Myocyte (in vitro differentiated cells): ENCODE results near the gene ALDH8A1. TPM values are rescaled to one million over a fixed set of nuclear protein-coding genes. Genes with fewer than 3 reads are reported as not detected.

ENCODE experiments used
- DNase-seq: peaks from one replicate; pipeline ENCODE4 v3.0.0-alpha.2; 2012; ENCODE audit warnings: low read depth
- microRNA-seq: library from miRNA; unstranded; fragments of <30 nt; microRNA quantifications from one replicate; pipeline ENCODE4, GENCODE V29; 2016
- total RNA-seq: library from RNA; depleted of rRNA; stranded (reverse); fragments of >200 nt; gene quantifications from 2 replicates; pipeline ENCODE4 v1.2.3, GENCODE V29; 2014

ALDH8A1 gene
- total RNA-seq, 1 donor from 2014 or later: not detected

- DNase-seq: no peak
Measured at GRCh38 chr6:134873500-134874388, 76.2 kb downstream of the ALDH8A1 start.

GRCh38 chr6:134870677-134871498 lies 79.0 kb downstream of the ALDH8A1 start:
- no peak for DNase-seq

GRCh38 chr6:134868812-134869211 lies 81.1 kb downstream of the ALDH8A1 start:
- DNase-seq: no peak

Small RNAs within 50 kb of the gene (microRNA-seq; reads per million reads assigned to microRNA genes)
- not detected for gene MIR3662

Other genes with a start within 250 kb of the ALDH8A1 start
- gene HBS1L, start 104.7 kb upstream of the ALDH8A1 start, total RNA-seq: 152 and 164 TPM in 2 replicates
- gene MYB, start 231.2 kb upstream of the ALDH8A1 start, total RNA-seq: 0.21 TPM in 1 of 2 replicates, not detected in the other